Transverse colon (tissue), 3 donors: ENCODE results near the gene KCNJ1.

Experiments
- POLR2A ChIP-seq: fragments of 450-650 bp; IDR thresholded peaks from one replicate; pipeline ENCODE4 v1.6.1; 2016; ENCODE audit warnings: antibody characterized with exemption, mild to moderate bottlenecking, moderate library complexity
- POLR2AphosphoS5 ChIP-seq, 3 donors: sonication (generic); formaldehyde crosslinking; IDR thresholded peaks; one replicate each; pipeline ENCODE4 v1.6.1; 2016; ENCODE audit warnings: antibody characterized with exemption in 3 of 3

DNA sequence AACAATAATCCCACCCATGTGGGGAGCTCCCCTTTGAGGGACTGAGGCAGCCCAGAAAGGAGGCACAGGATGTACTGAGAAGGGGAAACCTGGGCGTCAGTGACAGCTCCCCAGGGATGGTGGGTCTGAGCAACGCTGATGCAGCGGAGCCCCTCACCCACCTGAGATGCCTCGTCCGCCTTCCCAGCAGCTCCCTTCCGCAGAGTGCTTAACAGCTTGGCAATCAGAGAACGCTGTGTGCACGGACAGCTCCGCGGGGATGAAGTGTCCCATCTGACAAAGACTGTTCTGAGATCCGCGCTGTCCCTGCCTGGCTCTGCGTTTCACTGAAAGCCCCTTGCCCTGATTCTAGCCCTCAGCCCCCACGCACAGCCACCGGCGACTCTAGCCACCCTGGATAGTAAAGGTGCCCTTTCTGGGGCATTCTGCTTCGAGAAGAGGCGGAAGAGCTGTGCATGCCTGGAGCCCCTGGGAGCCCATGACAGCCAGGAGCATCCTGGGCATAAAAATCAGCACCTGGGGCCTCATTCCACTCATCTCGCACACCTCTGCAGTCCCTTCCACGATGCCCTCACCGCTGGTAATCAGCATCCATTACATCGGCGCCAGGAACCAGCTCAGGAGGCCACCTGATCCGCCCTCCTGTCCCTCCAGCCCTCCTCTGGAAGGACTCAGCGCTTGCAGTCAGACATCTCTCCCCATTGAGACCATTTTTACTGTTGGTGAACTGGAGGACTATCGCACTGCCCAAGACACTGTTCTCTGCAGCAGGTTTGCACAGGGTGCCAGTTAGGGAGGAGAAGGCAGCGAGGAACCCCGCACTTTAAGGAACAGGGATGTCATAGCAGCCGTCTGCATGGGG lies 34.8 kb upstream of the KCNJ1 start:
- TF ChIP-seq POLR2AphosphoS5 (IDR thresholded peaks at IDR 0.05) = no peak
- no peak for TF ChIP-seq POLR2A
